DMS153 treated with DMSO at 0.1 percent for 48 hours (cell line): ENCODE data around the gene BHLHE41.

Experiments used
- DNase-seq: peaks from one replicate; lab custom pipeline; 2025; ENCODE audit not compliant: unreplicated experiment; lab: John Stamatoyannopoulos, UW

The BHLHE41 gene

GRCh38 chr12:26090836-26091510 is 33.9 kb downstream of the BHLHE41 start:
- DNase-seq, result no peak

GRCh38 chr12:26088998-26089397 is 35.8 kb downstream of the BHLHE41 start:
- DNase-seq, result no peak

GRCh38 chr12:26086936-26087335 is 37.9 kb downstream of the BHLHE41 start:
- no peak for DNase-seq

GRCh38 chr12:26080911-26081310 is 43.9 kb downstream of the BHLHE41 start:
- no peak for DNase-seq

GRCh38 chr12:26077915-26078702 is 46.7 kb downstream of the BHLHE41 start:
- no peak for DNase-seq
